ENCODE measurements around the gene KCNK17.

DNA sequence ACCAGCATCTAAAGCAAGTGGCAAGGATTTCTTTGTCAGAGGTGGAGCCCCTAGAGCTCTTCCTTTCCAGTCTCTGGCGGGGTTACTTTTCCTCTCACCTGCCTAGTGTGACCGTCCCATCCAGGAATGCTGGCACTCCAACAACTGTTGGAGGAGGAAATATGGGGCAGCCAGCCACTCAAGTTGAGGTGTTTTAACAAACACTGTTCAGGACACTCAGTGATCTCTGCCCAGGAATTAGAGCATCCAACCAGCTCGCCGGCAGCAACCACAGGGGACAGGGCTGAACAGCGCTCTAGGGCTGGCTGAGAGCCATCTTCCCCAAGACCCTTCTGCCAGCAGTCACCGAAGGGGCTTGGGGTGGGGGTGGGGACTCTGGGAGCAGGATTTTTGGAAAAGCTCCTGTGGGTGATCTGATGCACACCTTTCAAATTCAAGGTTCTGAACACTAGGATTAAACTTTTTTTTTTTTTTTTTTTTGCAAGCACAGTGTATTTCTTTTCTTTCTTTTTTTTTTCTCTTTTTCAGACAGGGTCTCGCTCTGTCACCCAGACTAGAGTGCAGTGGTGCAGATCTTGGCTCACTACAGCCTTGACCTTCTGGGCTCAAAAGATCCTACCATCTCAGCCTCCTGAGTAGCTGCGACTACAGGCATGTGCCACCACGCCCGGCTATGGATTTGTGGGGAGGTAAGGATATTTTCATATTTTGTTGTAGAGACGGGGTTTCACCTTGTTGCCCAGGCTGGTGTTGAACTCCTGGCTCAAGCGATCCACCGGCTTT is 36.7 kb upstream of the KCNK17 start:
- TF ChIP-seq POLR2A (IDR thresholded peaks at IDR 0.05): no peak
- TF ChIP-seq, protein P1, sequence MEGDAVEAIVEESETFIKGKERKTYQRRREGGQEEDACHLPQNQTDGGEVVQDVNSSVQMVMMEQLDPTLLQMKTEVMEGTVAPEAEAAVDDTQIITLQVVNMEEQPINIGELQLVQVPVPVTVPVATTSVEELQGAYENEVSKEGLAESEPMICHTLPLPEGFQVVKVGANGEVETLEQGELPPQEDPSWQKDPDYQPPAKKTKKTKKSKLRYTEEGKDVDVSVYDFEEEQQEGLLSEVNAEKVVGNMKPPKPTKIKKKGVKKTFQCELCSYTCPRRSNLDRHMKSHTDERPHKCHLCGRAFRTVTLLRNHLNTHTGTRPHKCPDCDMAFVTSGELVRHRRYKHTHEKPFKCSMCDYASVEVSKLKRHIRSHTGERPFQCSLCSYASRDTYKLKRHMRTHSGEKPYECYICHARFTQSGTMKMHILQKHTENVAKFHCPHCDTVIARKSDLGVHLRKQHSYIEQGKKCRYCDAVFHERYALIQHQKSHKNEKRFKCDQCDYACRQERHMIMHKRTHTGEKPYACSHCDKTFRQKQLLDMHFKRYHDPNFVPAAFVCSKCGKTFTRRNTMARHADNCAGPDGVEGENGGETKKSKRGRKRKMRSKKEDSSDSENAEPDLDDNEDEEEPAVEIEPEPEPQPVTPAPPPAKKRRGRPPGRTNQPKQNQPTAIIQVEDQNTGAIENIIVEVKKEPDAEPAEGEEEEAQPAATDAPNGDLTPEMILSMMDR (IDR thresholded peaks at IDR 0.05): no peak
